Spleen (tissue), 11 donors: ENCODE measurements around the gene MACC1. TPM values are rescaled to one million over a fixed set of nuclear protein-coding genes. Genes with fewer than 3 reads are reported as not detected.
A peak's percentile ranks its signal among the peaks of the same experiment; 100 is the strongest.

Experiments used
- DNase-seq: peaks from one replicate; pipeline ENCODE4 v3.0.0-alpha.2; 2020
- H3K27ac ChIP-seq, 8 donors: fragments of 200-600 bp; sonication (generic) in 7 of 8; 1 replicate in 4 of 8; 2 replicates in 4 of 8; pipeline versions ENCODE4 v1.5.0 to v1.8.0; 2016 to 2021; ENCODE audit warnings: inconsistent platforms in 4 of 8, mild to moderate bottlenecking in 4 of 8, moderate library complexity in 1 of 8
- H3K27me3 ChIP-seq, 7 donors: fragments of 200-600 bp; sonication (generic) in 6 of 7; replicated peaks in 1 of 7; 1 replicate in 4 of 7; 2 replicates in 3 of 7; pipeline versions ENCODE4 v1.5.0 to v1.8.0; 2016 to 2021; ENCODE audit warnings: inconsistent platforms in 3 of 7, mild to moderate bottlenecking in 1 of 7
- H3K36me3 ChIP-seq, 6 donors: fragments of 200-600 bp; sonication (generic) in 5 of 6; 1 replicate in 4 of 6; 2 replicates in 2 of 6; pipeline versions ENCODE4 v1.5.0 to v1.8.0; 2016 to 2021; ENCODE audit warnings: inconsistent platforms in 2 of 6
- H3K4me1 ChIP-seq, 6 donors: fragments of 200-600 bp; sonication (generic) in 5 of 6; 1 replicate in 3 of 6; 2 replicates in 3 of 6; pipeline versions ENCODE4 v1.5.0 to v1.8.0; 2016 to 2021; ENCODE audit warnings: inconsistent platforms in 3 of 6
- H3K4me3 ChIP-seq, 8 donors: fragments of 200-600 bp; sonication (generic) in 7 of 8; 1 replicate in 4 of 8; 2 replicates in 4 of 8; pipeline versions ENCODE4 v1.5.0 to v1.8.0; 2016 to 2021; ENCODE audit warnings: inconsistent platforms in 4 of 8, mild to moderate bottlenecking in 4 of 8, moderate library complexity in 2 of 8
- H3K9me3 ChIP-seq, 8 donors: fragments of 200-600 bp; sonication (generic) in 7 of 8; 1 replicate in 4 of 8; 2 replicates in 4 of 8; pipeline versions ENCODE4 v1.5.0 to v1.8.0; 2016 to 2021; ENCODE audit warnings: inconsistent platforms in 4 of 8
- POLR2A ChIP-seq, 3 donors: fragments of 450-650 bp; IDR thresholded peaks; one replicate each; pipeline ENCODE4 v1.5.1; 2017; ENCODE audit warnings: antibody characterized with exemption in 3 of 3, mild to moderate bottlenecking in 1 of 3
- POLR2AphosphoS5 ChIP-seq, 3 donors: sonication (generic); formaldehyde crosslinking; IDR thresholded peaks; one replicate each; pipeline ENCODE4 v1.5.1; 2017; ENCODE audit warnings: antibody characterized with exemption in 3 of 3
- WGBS, 5 donors: extraction: QIAGEN DNeasy Blood & Tissue Kit in 3 of 5; methylation state at CpG; one replicate each; pipeline versions ENCODE4 v1.1.5 to v1.1.7; 2013 to 2018; 5-methylcytosine and 5-hydroxymethylcytosine counted together
- intact Hi-C: fragments of 100-400 bp; cut with DNase I; formaldehyde crosslinking; loops from one replicate; pipeline ENCODE4 v1.15.0; 2023; ENCODE audit warnings: low total_unique reads
- polyA plus RNA-seq, 3 donors: library from polyadenylated mRNA; stranded (reverse); fragments of 200-250 nt; gene quantifications; one replicate each; pipeline ENCODE4 v1.2.1, GENCODE V29; 2013
- total RNA-seq, 7 donors: library from RNA; depleted of rRNA in 3 of 7; stranded (reverse); fragments of >200 nt in 3 of 7; fragmentation: NEBNext Ultra II Directional in 4 of 7; extraction: Animal tissue kit (Norgen Biotek cat#: 25700) in 4 of 7; gene quantifications; one replicate each; pipeline versions ENCODE4 v1.1.0 to v1.2.1, GENCODE V29; 2016 to 2021
- TF ChIP-seq, protein P1 (sequence below), 11 experiments: fragments of 200-600 bp in 7 of 11; fragments of 450-650 bp in 4 of 11; sonication (generic) in 4 of 11; IDR thresholded peaks in 8 of 11; conservative IDR thresholded peaks in 3 of 11; 1 replicate in 7 of 11; 2 replicates in 4 of 11; pipeline versions ENCODE4 v1.4.0 to v1.8.0; 2016 to 2021; ENCODE audit warnings: antibody characterized with exemption in 11 of 11, inconsistent platforms in 4 of 11, mild to moderate bottlenecking in 1 of 11
- donor health status: healthy with polysubstance abuse.
- donor health status: DM: no; HTN: no; CAD: no; lungs with moderate emphysema.
- donor health status: DM: no; HTN: no; CAD: no.
- donor health status: Bipolar disorder and iron deficiency.
- donor health status: healthy.
- donor health status: DM: no; HTN: no; CAD: no.
- donor health status: DM: yes; HTN: yes; CAD: no.

The MACC1 gene
- total and polyA plus RNA-seq, 10 donors, result 0.83 to 10.6 (median 4.8) TPM

DNA sequence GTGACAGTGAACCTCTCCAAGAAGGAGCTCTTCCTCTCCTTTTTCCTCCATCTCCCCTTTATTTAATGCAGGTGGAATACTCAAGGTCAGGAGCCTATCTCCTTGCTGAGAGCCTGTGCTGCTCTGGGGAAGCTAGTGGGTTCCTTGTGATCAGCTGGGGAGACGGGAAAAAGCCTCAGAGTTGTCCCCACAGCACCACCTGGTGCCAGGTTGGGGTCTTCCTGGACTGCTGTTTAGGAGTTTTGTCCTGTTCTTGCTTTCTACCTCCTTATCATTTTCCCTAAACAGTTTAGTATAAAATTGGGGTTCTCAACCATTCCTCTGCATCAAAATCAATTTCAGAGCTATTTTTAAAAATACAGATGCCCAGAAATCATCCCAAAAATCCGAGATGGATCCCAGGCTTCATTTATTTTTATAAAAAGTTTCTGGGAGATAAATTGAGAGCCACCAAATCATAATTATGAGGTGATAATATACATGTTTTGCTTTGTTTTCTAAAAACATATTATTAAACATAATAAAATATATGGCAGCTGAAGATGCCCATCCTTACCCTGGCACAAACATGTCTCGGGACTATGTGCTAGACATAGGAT, 44.3 kb downstream of the MACC1 start:
- TF ChIP-seq POLR2A (IDR thresholded peaks at IDR 0.05) (no peak), POLR2AphosphoS5 (IDR thresholded peaks at IDR 0.05) (no peak)
- TF ChIP-seq, protein P1, sequence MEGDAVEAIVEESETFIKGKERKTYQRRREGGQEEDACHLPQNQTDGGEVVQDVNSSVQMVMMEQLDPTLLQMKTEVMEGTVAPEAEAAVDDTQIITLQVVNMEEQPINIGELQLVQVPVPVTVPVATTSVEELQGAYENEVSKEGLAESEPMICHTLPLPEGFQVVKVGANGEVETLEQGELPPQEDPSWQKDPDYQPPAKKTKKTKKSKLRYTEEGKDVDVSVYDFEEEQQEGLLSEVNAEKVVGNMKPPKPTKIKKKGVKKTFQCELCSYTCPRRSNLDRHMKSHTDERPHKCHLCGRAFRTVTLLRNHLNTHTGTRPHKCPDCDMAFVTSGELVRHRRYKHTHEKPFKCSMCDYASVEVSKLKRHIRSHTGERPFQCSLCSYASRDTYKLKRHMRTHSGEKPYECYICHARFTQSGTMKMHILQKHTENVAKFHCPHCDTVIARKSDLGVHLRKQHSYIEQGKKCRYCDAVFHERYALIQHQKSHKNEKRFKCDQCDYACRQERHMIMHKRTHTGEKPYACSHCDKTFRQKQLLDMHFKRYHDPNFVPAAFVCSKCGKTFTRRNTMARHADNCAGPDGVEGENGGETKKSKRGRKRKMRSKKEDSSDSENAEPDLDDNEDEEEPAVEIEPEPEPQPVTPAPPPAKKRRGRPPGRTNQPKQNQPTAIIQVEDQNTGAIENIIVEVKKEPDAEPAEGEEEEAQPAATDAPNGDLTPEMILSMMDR (IDR thresholded peaks at IDR 0.05 in 8 of 11, conservative IDR thresholded peaks at IDR 0.05 in 3 of 11), result peak in 5 of 11 experiments; percentile 14 to 51 (median 33)
- Histone ChIP-seq H3K4me1 (no peaks in the 10 kb centered on the region), H3K27me3 (no peaks in the 10 kb centered on the region), H3K4me3 (no peak overlapping the region), H3K27ac (no peak overlapping the region), H3K9me3 (no peaks in the 10 kb centered on the region), H3K36me3 (no peaks in the 10 kb centered on the region)
- intact Hi-C loops, result no loop called here
- no peak for DNase-seq
- WGBS, 5 donors, result 39 to 57% (median 50%) methylated on average over 3 of the region's 3 CpGs

DNA sequence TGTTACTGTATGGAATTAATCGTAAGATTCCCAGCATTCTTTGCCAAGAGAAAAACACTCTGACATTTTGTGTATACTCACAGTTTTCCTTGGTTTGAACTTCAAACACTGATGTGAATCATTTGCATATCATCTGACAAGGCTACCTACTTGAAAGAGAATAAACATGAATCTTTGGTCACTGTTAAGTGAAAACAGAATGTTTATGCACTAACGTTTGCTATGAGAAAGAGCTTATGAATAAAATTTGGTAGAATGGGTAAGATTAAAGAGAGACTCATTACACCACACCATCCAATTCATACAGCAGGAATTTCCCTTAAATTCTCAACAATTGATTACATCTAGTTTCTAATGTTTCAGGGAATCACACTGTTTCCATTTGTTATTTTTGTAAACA, 46.6 kb downstream of the MACC1 start:
- no peaks in the 10 kb centered on the region for H3K9me3 ChIP-seq
- intact Hi-C loops, result no loop called here

DNA sequence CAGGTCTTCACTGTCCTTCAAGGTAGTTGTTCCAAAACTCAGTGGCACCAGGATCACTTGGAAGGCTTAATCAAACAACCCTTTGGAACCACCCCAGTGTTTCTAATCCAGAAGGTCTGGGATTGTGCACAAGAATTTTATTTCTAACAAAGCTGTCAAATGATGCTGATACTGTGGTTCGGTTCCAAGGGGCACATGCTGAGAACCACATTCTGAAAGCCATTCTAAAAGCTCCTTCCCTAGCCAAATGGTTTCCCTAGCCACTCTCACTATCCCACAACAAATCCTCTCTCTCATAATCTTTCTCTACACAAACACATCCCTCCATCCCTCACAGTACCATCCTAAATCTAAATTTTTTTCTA, 52.1 kb downstream of the MACC1 start:
- no peaks in the 10 kb centered on the region for H3K27me3 ChIP-seq
- H3K27ac ChIP-seq, result no peak overlapping the region
- DNase-seq, result no peak
- TF ChIP-seq POLR2A (IDR thresholded peaks at IDR 0.05) (no peak), POLR2AphosphoS5 (IDR thresholded peaks at IDR 0.05) (no peak)
- TF ChIP-seq, protein P1 (IDR thresholded peaks at IDR 0.05 in 8 of 11, conservative IDR thresholded peaks at IDR 0.05 in 3 of 11), result no peak
- 75 to 95% (median 85%) methylated on average over 1 of the region's 1 CpG for WGBS, 5 donors
- no peaks in the 10 kb centered on the region for H3K9me3 ChIP-seq
- no peaks in the 10 kb centered on the region for H3K4me1 ChIP-seq
- H3K36me3 ChIP-seq, result no peaks in the 10 kb centered on the region
- intact Hi-C loops, result no loop called here
- no peak overlapping the region for H3K4me3 ChIP-seq

More for the DNA sequence above, 46.6 kb downstream of the MACC1 start:
- Histone ChIP-seq H3K27me3 (no peaks in the 10 kb centered on the region), H3K4me3 (no peak overlapping the region), H3K4me1 (no peaks in the 10 kb centered on the region), H3K27ac (no peak overlapping the region), H3K36me3 (no peaks in the 10 kb centered on the region)
- WGBS, 5 donors, result 80 to 92% (median 85%) methylated on average over 2 of the region's 2 CpGs
- no peak for TF ChIP-seq POLR2AphosphoS5 (IDR thresholded peaks at IDR 0.05)
- no peak for TF ChIP-seq POLR2A (IDR thresholded peaks at IDR 0.05)
- TF ChIP-seq, protein P1 (IDR thresholded peaks at IDR 0.05 in 8 of 11, conservative IDR thresholded peaks at IDR 0.05 in 3 of 11), result no peak
- no peak for DNase-seq

DNA sequence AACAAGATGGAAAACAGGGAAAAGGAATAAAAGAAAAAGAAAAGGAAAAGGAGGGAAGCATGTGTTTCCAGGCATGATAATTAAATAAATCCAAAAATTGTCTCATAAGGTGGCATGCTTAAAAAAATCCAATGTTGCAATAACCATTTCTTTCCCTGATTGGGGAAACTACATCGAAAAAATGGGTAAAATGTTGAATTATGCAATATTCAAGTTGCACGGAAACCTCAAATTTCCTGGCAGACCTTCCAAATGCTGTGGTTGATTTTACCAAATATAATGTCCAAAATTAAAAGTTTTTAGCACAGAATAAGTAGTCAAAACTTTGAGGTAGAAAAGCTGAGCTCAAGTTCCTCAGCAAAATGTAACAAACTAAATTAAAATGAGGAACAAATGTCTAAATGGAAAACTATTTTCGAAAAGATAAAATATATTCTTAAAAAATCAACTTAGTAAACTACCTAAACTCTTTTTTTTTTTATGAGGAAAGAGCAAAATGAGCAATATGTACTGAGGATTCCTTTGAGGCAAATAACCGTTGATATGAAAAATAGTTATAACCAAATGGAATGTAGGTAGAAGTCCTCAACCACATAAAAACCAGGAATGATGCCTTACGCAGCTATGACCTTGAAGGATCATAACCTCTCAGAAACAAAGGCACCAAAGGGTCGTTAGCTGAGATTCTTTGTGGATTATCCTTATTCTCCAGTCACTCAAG, 52.6 kb downstream of the MACC1 start:
- H3K27me3 ChIP-seq, result no peaks in the 10 kb centered on the region
- intact Hi-C loops, result no loop called here
- H3K36me3 ChIP-seq, result no peaks in the 10 kb centered on the region
- no peak overlapping the region for H3K4me3 ChIP-seq
- H3K9me3 ChIP-seq, result no peaks in the 10 kb centered on the region
- TF ChIP-seq POLR2AphosphoS5 (IDR thresholded peaks at IDR 0.05) (no peak), POLR2A (IDR thresholded peaks at IDR 0.05) (no peak)
- TF ChIP-seq, protein P1 (IDR thresholded peaks at IDR 0.05 in 8 of 11, conservative IDR thresholded peaks at IDR 0.05 in 3 of 11), result no peak
- WGBS, 5 donors, result 40 to 63% (median 53%) methylated on average over 6 of the region's 6 CpGs
- H3K4me1 ChIP-seq, result no peaks in the 10 kb centered on the region
- no peak for DNase-seq
- H3K27ac ChIP-seq, result no peak overlapping the region
